H9 (cell line): ENCODE measurements around the gene KAZN. TPM values are rescaled to one million over a fixed set of nuclear protein-coding genes. Genes with fewer than 3 reads are reported as not detected.

Experiments used
- DNase-seq: peaks from one replicate; pipeline ENCODE4 v3.0.0-alpha.2; 2017
- H2AFZ ChIP-seq: one replicate; pipeline ENCODE4 v1.6.1; 2013; ENCODE audit warnings: mild to moderate bottlenecking, low read length, control low read depth, moderate library complexity
- H2AK5ac ChIP-seq: 2 replicates; pipeline ENCODE4 v1.6.1; 2013; ENCODE audit warnings: low read length, control low read depth, mixed read lengths; ENCODE audit not compliant: insufficient read length
- H2BK120ac ChIP-seq: one replicate; pipeline ENCODE4 v1.6.1; 2013; ENCODE audit warnings: low read depth, mild to moderate bottlenecking, low read length, control low read depth, inconsistent platforms; ENCODE audit not compliant: poor library complexity, severe bottlenecking
- H2BK12ac ChIP-seq: 2 replicates; pipeline ENCODE4 v1.6.1; 2013; ENCODE audit warnings: low read length, control low read depth, mixed read lengths, low read depth; ENCODE audit not compliant: insufficient read length
- H2BK15ac ChIP-seq: 2 replicates; pipeline ENCODE4 v1.6.1; 2013; ENCODE audit warnings: low read depth, low read length, control low read depth
- H2BK20ac ChIP-seq: one replicate; pipeline ENCODE4 v1.6.1; 2013; ENCODE audit warnings: low read depth, mild to moderate bottlenecking, low read length, control low read depth, inconsistent platforms; ENCODE audit not compliant: poor library complexity, severe bottlenecking
- H2BK5ac ChIP-seq: 2 replicates; pipeline ENCODE4 v1.6.1; 2013; ENCODE audit warnings: low read length, control low read depth, mixed read lengths; ENCODE audit not compliant: insufficient read length
- H3K14ac ChIP-seq: 2 replicates; pipeline ENCODE4 v1.6.1; 2013; ENCODE audit warnings: low read length, control low read depth; ENCODE audit not compliant: insufficient read depth
- H3K18ac ChIP-seq: 2 replicates; pipeline ENCODE4 v1.6.1; 2013; ENCODE audit warnings: low read depth, mild to moderate bottlenecking, mixed read lengths, low read length, control low read depth; ENCODE audit not compliant: insufficient read length
- H3K23ac ChIP-seq: 2 replicates; pipeline ENCODE4 v1.6.1; 2013; ENCODE audit warnings: low read length, control low read depth, mixed read lengths, low read depth; ENCODE audit not compliant: insufficient read length
- H3K23me2 ChIP-seq: 2 replicates; pipeline ENCODE4 v1.6.1; 2013; ENCODE audit warnings: low read depth, mild to moderate bottlenecking, mixed read lengths, low read length, control low read depth; ENCODE audit not compliant: insufficient read length, poor library complexity, severe bottlenecking
- H3K27ac ChIP-seq: 2 replicates; pipeline ENCODE4 v1.5.1; 2013; ENCODE audit warnings: low read length, control low read depth, mixed read lengths, low read depth; ENCODE audit not compliant: insufficient read length
- H3K27me3 ChIP-seq: 2 replicates; pipeline ENCODE4 v1.6.1; 2013; ENCODE audit warnings: low read length, control low read depth, inconsistent platforms; ENCODE audit not compliant: insufficient read depth
- H3K4ac ChIP-seq: 2 replicates; pipeline ENCODE4 v1.6.1; 2013; ENCODE audit warnings: low read depth, mild to moderate bottlenecking, control low read depth, inconsistent platforms, low read length, moderate library complexity
- H3K4me1 ChIP-seq: 2 replicates; pipeline ENCODE4 v1.6.1; 2013; ENCODE audit warnings: low read length, control low read depth, inconsistent platforms; ENCODE audit not compliant: insufficient read depth
- H3K4me2 ChIP-seq: 2 replicates; pipeline ENCODE4 v1.6.1; 2013; ENCODE audit warnings: low read length, control low read depth, mixed read lengths; ENCODE audit not compliant: insufficient read length, insufficient read depth
- H3K56ac ChIP-seq: 2 replicates; pipeline ENCODE4 v1.6.1; 2013; ENCODE audit warnings: low read depth, mild to moderate bottlenecking, mixed read lengths, low read length, control low read depth; ENCODE audit not compliant: insufficient read length
- H3K79me1 ChIP-seq: 2 replicates; pipeline ENCODE4 v1.6.1; 2013; ENCODE audit warnings: low read depth, mild to moderate bottlenecking, moderate library complexity, low read length, control low read depth, inconsistent platforms; ENCODE audit not compliant: insufficient read depth, poor library complexity, severe bottlenecking
- H3K79me2 ChIP-seq: 2 replicates; pipeline ENCODE4 v1.6.1; 2013; ENCODE audit warnings: low read length, control low read depth, inconsistent platforms; ENCODE audit not compliant: insufficient read depth
- H3K9ac ChIP-seq: 2 replicates; pipeline ENCODE4 v1.6.1; 2013; ENCODE audit warnings: low read length, control low read depth, mixed read lengths; ENCODE audit not compliant: insufficient read length; ENCODE audit errors: extremely low read depth
- H3K9me3 ChIP-seq: one replicate; pipeline ENCODE4 v1.6.1; 2013; ENCODE audit warnings: low read depth, low read length, inconsistent platforms; ENCODE audit not compliant: control insufficient read depth
- H3T11ph ChIP-seq: one replicate; pipeline ENCODE4 v1.6.1; 2013; ENCODE audit warnings: mild to moderate bottlenecking, low read length, control low read depth, inconsistent platforms
- H4K20me1 ChIP-seq: one replicate; pipeline ENCODE4 v1.6.1; 2013; ENCODE audit not compliant: control insufficient read depth, insufficient read length, insufficient read depth
- H4K5ac ChIP-seq: 2 replicates; pipeline ENCODE4 v1.6.1; 2013; ENCODE audit warnings: low read depth, mild to moderate bottlenecking, mixed read lengths, low read length, control low read depth; ENCODE audit not compliant: insufficient read length
- H4K8ac ChIP-seq: replicated peaks from 2 replicates; pipeline ENCODE4 v1.6.1; 2013; ENCODE audit warnings: low read length, control low read depth, mixed read lengths, low read depth; ENCODE audit not compliant: insufficient read length
- H4K91ac ChIP-seq: 2 replicates; pipeline ENCODE4 v1.6.1; 2013; ENCODE audit warnings: low read depth, mild to moderate bottlenecking, moderate library complexity, mixed read lengths, low read length, control low read depth; ENCODE audit not compliant: insufficient read length
- H3K27ac Mint-ChIP-seq, 3 experiments: 2 replicates in 2 of 3; 3 replicates in 1 of 3; pipeline ENCODE4 v1.8.0; 2020 to 2021; ENCODE audit warnings: mixed read lengths in 3 of 3, mild to moderate bottlenecking in 1 of 3, moderate library complexity in 1 of 3
- H3K27me3 Mint-ChIP-seq: 2 replicates; pipeline ENCODE4 v1.8.0; 2021; ENCODE audit warnings: low read depth, mild to moderate bottlenecking, moderate library complexity, mixed read lengths
- H3K36me3 Mint-ChIP-seq, 3 experiments: 2 replicates in 2 of 3; 3 replicates in 1 of 3; pipeline ENCODE4 v1.8.0; 2020 to 2021; ENCODE audit warnings: low read depth in 3 of 3, mixed read lengths in 3 of 3; ENCODE audit not compliant: insufficient read depth in 1 of 3
- H3K4me1 Mint-ChIP-seq, 2 experiments: 2 replicates each; pipeline ENCODE4 v1.8.0; 2020; ENCODE audit warnings: mixed read lengths in 2 of 2
- H3K4me3 Mint-ChIP-seq, 2 experiments: 2 replicates in 1 of 2; 3 replicates in 1 of 2; pipeline ENCODE4 v1.8.0; 2020 to 2021; ENCODE audit warnings: mild to moderate bottlenecking in 2 of 2, mixed read lengths in 2 of 2, moderate library complexity in 1 of 2
- H3K9me3 Mint-ChIP-seq, 2 experiments: 2 replicates in 1 of 2; 3 replicates in 1 of 2; pipeline ENCODE4 v1.8.0; 2020; ENCODE audit warnings: mild to moderate bottlenecking in 2 of 2, mixed read lengths in 2 of 2, moderate library complexity in 1 of 2
- WGBS: extraction: QIAGEN DNeasy Blood & Tissue Kit; methylation state at CpG from one replicate; pipeline ENCODE4 v1.1.7; 2013; ENCODE audit warnings: missing lambda C conversion rate, low lambda C conversion rate, mixed read lengths; ENCODE audit not compliant: insufficient read length; ENCODE audit errors: extremely low coverage; 5-methylcytosine and 5-hydroxymethylcytosine counted together
- total RNA-seq: library from RNA; stranded (reverse); gene quantifications from 2 replicates; pipeline ENCODE4 v1.2.1, GENCODE V29; 2021
- TF ChIP-seq, protein P1 (sequence below): fragments of 200-600 bp; sonication (generic); conservative IDR thresholded peaks from 3 replicates; pipeline ENCODE4 v1.8.0; 2021; ENCODE audit warnings: antibody characterized with exemption, mild to moderate bottlenecking

Gene KAZN
- total RNA-seq, 1 experiment from 2014 or later, result 7.6 TPM

DNA sequence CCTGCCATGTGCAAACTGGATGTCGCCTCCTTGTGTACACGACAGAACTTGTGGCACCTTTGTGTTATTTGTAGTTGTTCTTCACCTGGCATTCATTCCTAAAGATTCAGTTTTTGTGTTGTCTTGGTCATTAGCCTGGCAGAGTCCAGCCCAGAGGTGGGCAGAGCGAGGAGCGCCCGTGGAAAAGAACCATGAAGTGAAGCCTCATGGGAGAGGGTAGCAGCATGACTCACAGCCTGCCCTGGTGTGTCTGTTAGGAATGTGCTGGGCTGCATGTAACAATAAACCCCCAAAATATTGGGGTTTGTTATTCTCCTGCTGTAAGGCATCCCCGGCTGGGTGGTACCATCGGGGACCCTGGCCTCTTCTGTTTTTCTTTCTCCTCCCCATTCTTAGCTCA lies 430.1 kb downstream of the KAZN start:
- Mint-ChIP-seq H3K27me3 (peaks cover 4% of the 10 kb centered on the region), H3K9me3 (no peaks in the 10 kb centered on the region), H3K36me3 (no peaks in the 10 kb centered on the region), H3K4me3 (no peak overlapping the region; a peak in 1 of 5 replicates), H3K4me1 (peaks cover 28 to 35% of the 10 kb centered on the region in 2 experiments), H3K27ac (peak overlapping the region in 1 of 3 experiments; percentile 71; a peak in 1 of 7 replicates)
- no peak overlapping the region for H2BK12ac ChIP-seq
- no peak overlapping the region for H2AK5ac ChIP-seq
- no peaks in the 10 kb centered on the region for H3K27me3 ChIP-seq
- no peak overlapping the region for H3K18ac ChIP-seq
- no peak overlapping the region for H3T11ph ChIP-seq
- no peak for DNase-seq
- H4K5ac ChIP-seq, result no peak overlapping the region
- no peak overlapping the region for H2BK20ac ChIP-seq
- no peak overlapping the region for H3K56ac ChIP-seq
- no peak overlapping the region for H3K4ac ChIP-seq
- H2BK120ac ChIP-seq, result no peak overlapping the region
- TF ChIP-seq, protein P1, sequence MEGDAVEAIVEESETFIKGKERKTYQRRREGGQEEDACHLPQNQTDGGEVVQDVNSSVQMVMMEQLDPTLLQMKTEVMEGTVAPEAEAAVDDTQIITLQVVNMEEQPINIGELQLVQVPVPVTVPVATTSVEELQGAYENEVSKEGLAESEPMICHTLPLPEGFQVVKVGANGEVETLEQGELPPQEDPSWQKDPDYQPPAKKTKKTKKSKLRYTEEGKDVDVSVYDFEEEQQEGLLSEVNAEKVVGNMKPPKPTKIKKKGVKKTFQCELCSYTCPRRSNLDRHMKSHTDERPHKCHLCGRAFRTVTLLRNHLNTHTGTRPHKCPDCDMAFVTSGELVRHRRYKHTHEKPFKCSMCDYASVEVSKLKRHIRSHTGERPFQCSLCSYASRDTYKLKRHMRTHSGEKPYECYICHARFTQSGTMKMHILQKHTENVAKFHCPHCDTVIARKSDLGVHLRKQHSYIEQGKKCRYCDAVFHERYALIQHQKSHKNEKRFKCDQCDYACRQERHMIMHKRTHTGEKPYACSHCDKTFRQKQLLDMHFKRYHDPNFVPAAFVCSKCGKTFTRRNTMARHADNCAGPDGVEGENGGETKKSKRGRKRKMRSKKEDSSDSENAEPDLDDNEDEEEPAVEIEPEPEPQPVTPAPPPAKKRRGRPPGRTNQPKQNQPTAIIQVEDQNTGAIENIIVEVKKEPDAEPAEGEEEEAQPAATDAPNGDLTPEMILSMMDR, result no peak
- H4K20me1 ChIP-seq, result peaks cover 2% of the 10 kb centered on the region
- H3K9ac ChIP-seq, result no peak overlapping the region
- H2BK15ac ChIP-seq, result no peak overlapping the region
- H4K91ac ChIP-seq, result no peak overlapping the region
- H3K14ac ChIP-seq, result no peak overlapping the region
- H3K79me2 ChIP-seq, result no peaks in the 10 kb centered on the region
- H4K8ac ChIP-seq, result no peak overlapping the region
- H3K79me1 ChIP-seq, result no peaks in the 10 kb centered on the region
- no peak overlapping the region for H3K23ac ChIP-seq
- no CpG with 5 or more reads among the region's 7 CpGs for WGBS
- H2AFZ ChIP-seq, result no peak overlapping the region
- H3K4me1 ChIP-seq, result peaks cover 7% of the 10 kb centered on the region; the same call in 1 of the 2 replicates
- H3K4me2 ChIP-seq, result no peak overlapping the region
- no peak overlapping the region for H3K27ac ChIP-seq
- H3K9me3 ChIP-seq, result no peaks in the 10 kb centered on the region
- no peaks in the 10 kb centered on the region for H3K23me2 ChIP-seq
- no peak overlapping the region for H2BK5ac ChIP-seq
